Activated CD8-positive, alpha-beta memory T cell treated with anti-CD3 and anti-CD28 coated beads, Interleukin-2, amount 50 U/mL, for 1 hour (primary cell): Measurements from ENCODE around the gene RPL10.

Experiments used
- DNase-seq: peaks from one replicate; pipeline ENCODE4 v3.0.0-alpha.2; 2020; ENCODE audit errors: extremely low read depth

The RPL10 gene

DNA sequence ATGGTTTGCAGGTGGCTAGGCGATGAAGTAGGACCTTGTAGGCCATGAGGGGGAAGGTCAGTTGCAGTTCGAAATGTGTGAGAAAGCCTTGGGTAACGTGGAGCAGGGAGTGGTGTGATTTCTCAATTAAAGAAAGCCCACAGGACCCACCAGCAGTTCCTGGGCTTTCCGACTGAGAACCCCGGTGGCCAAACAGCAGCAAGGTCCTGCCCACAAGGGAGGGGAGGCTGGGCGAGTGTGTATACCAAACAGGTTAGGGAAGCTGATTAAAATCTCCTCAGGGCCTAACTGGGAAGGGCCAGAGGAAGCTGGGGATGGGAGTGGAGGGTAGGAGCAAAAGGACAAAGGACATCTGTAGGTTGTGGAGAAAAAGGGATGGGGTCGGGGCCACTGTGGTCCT is 32.7 kb downstream of the RPL10 start:
- DNase-seq: no peak

DNA sequence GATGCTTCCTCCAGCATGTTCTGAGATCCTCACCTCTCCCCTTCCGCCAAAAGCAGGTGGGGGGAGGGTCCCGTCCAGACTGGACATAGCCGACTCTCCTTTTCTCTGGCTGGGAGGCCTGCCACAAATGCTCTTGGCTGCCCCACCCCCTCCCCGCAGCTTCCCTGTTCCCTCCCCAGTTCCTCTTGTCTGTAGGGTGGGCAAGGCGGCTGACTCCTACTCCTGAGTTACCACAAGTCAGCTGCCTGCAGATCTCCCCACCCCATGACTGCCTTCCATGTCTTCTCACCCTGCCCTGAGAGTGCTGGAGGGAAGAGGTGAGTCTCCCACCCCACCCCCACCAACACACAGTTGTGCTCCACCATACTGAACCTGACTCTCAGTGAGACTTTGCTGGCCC is 33.2 kb downstream of the RPL10 start:
- no peak for DNase-seq

DNA sequence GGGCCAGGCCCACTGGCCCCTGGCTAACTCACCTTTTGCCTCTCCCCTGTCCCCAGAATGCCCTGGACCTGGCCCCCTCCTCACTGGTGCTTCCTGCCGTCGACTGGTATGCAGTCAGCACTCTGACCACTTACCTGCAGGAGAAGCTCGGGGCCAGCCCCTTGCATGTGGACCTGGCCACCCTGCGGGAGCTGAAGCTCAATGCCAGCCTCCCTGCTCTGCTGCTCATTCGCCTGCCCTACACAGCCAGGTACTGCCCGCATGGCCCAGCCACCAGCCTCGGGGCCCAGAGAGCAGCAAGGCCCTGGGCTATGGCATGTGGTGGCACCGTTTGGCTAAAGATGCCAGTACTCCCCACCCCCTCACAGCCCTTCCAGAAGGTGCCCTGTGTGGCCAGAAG is 34.0 kb downstream of the RPL10 start:
- no peak for DNase-seq

- DNase-seq: no peak
Observed at GRCh38 chrX:154433605-154434004, 35.4 kb downstream of the RPL10 start.

- no peak for DNase-seq
Observed at GRCh38 chrX:154434394-154435168, 36.4 kb downstream of the RPL10 start.

GRCh38 chrX:154435171-154435733 is 37.1 kb downstream of the RPL10 start:
- no peak for DNase-seq

DNA sequence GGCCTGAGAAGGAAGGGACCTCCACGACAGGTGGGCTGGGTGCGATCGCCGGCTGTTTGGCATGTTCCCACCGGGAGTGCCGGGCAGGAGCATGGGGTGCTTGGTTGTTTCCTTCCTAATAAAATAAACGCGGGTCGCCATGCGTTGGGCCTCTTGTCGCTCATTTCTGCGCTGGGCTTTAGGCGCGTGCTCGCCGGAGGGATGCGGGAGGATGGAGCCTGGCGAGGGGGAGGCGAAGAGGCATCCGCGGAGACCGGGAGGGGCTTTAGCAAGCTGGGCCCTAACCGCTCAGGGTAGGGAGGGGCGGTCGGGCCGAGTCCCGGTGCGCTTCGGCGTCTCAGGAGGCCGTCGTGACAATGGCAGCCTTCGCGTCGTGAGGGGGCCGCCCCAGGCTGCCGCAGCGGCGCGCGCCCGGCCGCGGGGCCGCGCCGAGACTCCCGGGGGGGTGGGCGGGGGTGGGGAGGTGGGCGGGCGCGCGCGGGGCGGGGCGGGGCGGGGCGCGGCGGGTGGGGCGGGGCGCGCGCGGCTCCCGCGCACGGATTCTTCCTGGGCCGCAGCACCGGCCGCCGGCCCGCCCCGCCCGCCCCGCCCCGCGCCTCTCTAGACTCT is 38.3 kb downstream of the RPL10 start:
- DNase-seq: no peak

- no peak for DNase-seq
Observed at GRCh38 chrX:154436983-154437752, 39.0 kb downstream of the RPL10 start, which contains the start of gene GDI1. TSS of gene GDI1 (plus strand) at chrX:154437154. CDS start at chrX:154437255, 101 bp downstream.

- no peak for DNase-seq
Observed at GRCh38 chrX:154437971-154438893, 40.1 kb downstream of the RPL10 start.

- no peak for DNase-seq
Observed at GRCh38 chrX:154439841-154440240, 41.7 kb downstream of the RPL10 start.

DNA sequence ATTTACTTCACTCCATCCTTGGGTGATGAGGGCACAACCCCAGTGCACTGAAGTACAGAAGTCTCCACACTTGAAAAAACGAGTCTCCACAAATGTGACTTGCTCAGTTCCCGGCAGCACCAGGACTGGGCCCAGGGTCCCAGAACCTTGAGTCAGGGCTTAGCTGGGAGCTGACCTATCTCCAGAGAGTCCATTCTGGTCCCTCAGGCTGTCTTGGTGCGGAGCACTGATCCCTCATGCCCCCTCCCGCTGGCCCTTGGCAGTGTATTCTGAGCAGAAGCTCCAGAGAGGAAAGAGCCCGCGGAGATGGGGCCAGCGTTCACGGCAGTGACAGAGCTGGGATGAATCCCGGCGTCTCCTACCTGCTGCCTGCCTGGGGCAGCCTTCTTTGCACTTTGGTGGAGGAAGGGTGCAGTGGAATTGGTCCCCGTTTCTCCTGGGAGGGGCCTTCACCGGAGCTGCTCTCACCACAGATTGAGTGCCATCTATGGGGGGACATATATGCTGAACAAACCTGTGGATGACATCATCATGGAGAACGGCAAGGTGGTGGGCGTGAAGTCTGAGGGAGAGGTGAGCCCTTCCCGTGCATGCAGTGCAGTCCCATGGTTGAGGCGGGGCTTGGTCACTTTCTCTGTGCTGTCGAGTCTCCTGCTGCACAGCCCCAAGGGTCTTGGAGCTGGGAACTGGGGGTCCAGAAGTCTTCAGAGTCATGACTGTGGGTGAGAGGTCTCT is 42.6 kb downstream of the RPL10 start:
- no peak for DNase-seq

DNA sequence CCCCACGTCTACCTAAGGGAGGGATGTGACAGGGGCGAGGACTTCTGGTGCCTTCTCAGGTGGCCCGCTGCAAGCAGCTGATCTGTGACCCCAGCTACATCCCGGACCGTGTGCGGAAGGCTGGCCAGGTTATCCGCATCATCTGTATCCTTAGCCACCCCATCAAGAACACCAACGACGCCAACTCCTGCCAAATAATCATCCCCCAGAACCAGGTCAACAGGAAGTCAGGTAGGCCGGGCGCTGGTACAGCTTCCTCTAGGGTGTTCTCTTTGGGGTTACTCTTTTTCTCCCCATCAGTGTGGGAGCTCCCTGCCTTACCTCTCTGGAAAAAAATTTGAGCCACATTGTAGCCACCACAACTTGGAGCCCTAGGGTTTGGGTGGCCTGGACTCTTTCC is 43.4 kb downstream of the RPL10 start:
- DNase-seq: no peak

GRCh38 chrX:154441984-154442707 is 44.0 kb downstream of the RPL10 start:
- no peak for DNase-seq

GRCh38 chrX:154443479-154443910 is 45.3 kb downstream of the RPL10 start:
- no peak for DNase-seq

GRCh38 chrX:154443992-154444754 is 46.0 kb downstream of the RPL10 start, which contains the start of gene FAM50A:
TSS of gene FAM50A (plus strand) at chrX:154444141. CDS start at chrX:154444236, 95 bp downstream.
- DNase-seq: no peak

DNA sequence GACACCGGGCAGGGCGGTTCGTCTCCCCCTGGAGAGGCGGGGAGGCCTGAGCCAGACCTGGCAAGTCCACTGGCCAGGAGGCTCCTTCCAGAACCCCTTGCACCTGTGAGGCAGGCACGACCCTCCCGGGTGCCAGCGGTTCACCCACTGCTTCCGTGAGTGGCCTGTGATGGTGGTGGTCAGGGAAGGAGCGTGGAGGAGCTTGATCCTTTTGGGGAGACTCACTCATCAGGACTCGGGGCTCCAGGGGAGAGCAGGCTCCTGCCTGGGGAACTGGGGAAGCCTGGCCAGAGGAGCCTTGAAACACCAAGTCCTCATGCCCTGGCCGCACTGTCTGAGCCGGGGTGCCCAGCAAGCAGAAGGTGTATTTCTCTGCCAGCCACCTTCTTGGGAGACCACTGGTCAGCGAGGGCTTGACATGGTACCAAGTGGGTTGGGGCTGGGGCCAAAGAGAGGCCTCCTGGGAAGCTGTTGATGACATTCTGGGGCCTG is 46.6 kb downstream of the RPL10 start:
- no peak for DNase-seq

GRCh38 chrX:154445776-154446175 is 47.6 kb downstream of the RPL10 start:
- no peak for DNase-seq

- no peak for DNase-seq
Observed at GRCh38 chrX:154446430-154446829, 48.3 kb downstream of the RPL10 start.

DNA sequence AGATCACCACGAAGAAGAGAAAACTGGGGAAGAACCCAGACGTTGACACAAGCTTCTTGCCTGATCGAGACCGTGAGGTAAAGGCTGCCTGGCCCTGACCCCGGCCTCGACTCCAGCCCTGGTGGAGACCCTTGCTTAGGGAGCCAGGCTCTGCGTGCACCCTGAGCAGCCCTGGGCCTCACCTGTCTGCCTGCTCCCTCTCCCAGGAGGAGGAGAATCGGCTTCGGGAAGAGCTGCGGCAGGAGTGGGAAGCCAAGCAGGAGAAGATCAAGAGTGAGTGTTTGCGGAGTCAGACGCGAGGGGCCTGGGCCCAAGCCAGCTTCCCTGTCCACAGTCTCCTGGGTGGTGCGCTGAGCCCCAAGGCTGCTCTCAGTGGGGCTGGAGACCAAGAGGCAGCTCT is 50.3 kb downstream of the RPL10 start:
- DNase-seq: no peak
